Measurements from ENCODE around the gene CALCOCO2. TPM values are rescaled to one million over a fixed set of nuclear protein-coding genes. Genes with fewer than 3 reads are reported as not detected.

CALCOCO2 gene
- total RNA-seq, 1 donor from 2014 or later = 120 TPM

Other genes starting within 250 kb of the CALCOCO2 start
- gene HOXB3, start 240.8 kb upstream of the CALCOCO2 start, total RNA-seq (ENCODE audit: insufficient read depth, low replicate concordance) = 18.3 TPM
- gene HOXB5, start 237.3 kb upstream of the CALCOCO2 start, total RNA-seq (ENCODE audit: insufficient read depth, low replicate concordance) = not detected
- not detected for gene HOXB6, start 226.0 kb upstream of the CALCOCO2 start, total RNA-seq (ENCODE audit: insufficient read depth, low replicate concordance)
- 0.96 TPM for gene HOXB7, start 220.0 kb upstream of the CALCOCO2 start, total RNA-seq (ENCODE audit: insufficient read depth, low replicate concordance)
- gene HOXB8, start 215.7 kb upstream of the CALCOCO2 start, total RNA-seq (ENCODE audit: insufficient read depth, low replicate concordance) = not detected
- 0.24 TPM for gene HOXB9, start 204.7 kb upstream of the CALCOCO2 start, total RNA-seq (ENCODE audit: insufficient read depth, low replicate concordance)
- not detected for gene PRAC1, start 108.5 kb upstream of the CALCOCO2 start, total RNA-seq (ENCODE audit: insufficient read depth, low replicate concordance)
- gene PRAC2, start 107.8 kb upstream of the CALCOCO2 start, total RNA-seq (ENCODE audit: insufficient read depth, low replicate concordance) = not detected
- 0.72 TPM for gene HOXB13, start 102.3 kb upstream of the CALCOCO2 start, total RNA-seq (ENCODE audit: insufficient read depth, low replicate concordance)
- gene TTLL6, start 13.8 kb upstream of the CALCOCO2 start, total RNA-seq (ENCODE audit: insufficient read depth, low replicate concordance) = not detected
- gene ATP5MC1, start 61.8 kb downstream of the CALCOCO2 start, total RNA-seq (ENCODE audit: insufficient read depth, low replicate concordance) = 50.1 TPM
- gene UBE2Z, start 77.4 kb downstream of the CALCOCO2 start, total RNA-seq (ENCODE audit: insufficient read depth, low replicate concordance) = 32.0 TPM
- 74.2 TPM for gene SNF8, start 113.8 kb downstream of the CALCOCO2 start, total RNA-seq (ENCODE audit: insufficient read depth, low replicate concordance)
- not detected for gene GIP, start 137.6 kb downstream of the CALCOCO2 start, total RNA-seq (ENCODE audit: insufficient read depth, low replicate concordance)
- gene IGF2BP1, start 166.3 kb downstream of the CALCOCO2 start, total RNA-seq (ENCODE audit: insufficient read depth, low replicate concordance) = 9.4 TPM

All from umbilical cord (tissue), 1 donor.